HG02623 (cell line): ENCODE results near the gene SYK.
"Not testable (repeated sequence)": the region's sequence is repeated elsewhere in the genome, so short reads cannot be mapped to it uniquely, and the experiment has no call there.

Source experiments
- ATAC-seq: cut with Tn5 transposase; IDR thresholded peaks from one replicate; pipeline ENCODE4 v1.9.1; 2021; ENCODE audit warnings: moderate library complexity; ENCODE audit not compliant: unreplicated experiment

The SYK gene

DNA sequence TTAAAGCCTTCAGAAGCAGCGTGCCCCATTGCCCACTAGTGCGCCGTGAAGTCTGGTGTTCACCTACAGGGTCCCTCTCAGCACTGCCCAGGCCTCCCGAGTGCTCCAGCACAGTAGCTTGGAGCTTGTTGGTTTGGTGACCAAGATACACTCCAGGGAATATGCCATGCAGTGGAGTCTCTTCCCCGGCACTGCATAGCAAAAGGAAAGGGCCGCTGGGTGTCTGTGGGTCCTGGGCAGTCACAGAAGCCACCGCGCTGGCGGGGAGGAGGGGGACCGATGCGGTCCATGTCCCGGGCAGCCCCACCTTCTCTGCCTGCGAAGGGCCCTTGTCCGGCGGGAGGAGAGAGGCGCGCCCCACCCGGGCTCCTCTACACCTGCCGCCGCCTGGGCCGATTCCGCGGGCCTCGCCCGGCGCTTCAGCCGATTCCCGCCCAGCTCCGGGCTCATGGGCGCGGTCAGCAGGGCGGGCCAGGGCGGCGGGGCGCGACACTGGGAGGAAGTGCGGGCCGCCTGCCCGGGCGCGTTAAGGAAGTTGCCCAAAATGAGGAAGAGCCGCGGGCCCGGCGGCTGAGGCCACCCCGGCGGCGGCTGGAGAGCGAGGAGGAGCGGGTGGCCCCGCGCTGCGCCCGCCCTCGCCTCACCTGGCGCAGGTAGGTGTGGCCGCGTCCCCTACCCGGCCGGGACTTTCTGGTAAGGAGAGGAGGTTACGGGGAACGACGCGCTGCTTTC is at the start of gene SYK:
Gene SYK (plus strand): TSS at position 579 of the 732 bp plus-strand sequence. CDS start 42,080 bp downstream, outside the sequence.
- no peak for ATAC-seq

DNA sequence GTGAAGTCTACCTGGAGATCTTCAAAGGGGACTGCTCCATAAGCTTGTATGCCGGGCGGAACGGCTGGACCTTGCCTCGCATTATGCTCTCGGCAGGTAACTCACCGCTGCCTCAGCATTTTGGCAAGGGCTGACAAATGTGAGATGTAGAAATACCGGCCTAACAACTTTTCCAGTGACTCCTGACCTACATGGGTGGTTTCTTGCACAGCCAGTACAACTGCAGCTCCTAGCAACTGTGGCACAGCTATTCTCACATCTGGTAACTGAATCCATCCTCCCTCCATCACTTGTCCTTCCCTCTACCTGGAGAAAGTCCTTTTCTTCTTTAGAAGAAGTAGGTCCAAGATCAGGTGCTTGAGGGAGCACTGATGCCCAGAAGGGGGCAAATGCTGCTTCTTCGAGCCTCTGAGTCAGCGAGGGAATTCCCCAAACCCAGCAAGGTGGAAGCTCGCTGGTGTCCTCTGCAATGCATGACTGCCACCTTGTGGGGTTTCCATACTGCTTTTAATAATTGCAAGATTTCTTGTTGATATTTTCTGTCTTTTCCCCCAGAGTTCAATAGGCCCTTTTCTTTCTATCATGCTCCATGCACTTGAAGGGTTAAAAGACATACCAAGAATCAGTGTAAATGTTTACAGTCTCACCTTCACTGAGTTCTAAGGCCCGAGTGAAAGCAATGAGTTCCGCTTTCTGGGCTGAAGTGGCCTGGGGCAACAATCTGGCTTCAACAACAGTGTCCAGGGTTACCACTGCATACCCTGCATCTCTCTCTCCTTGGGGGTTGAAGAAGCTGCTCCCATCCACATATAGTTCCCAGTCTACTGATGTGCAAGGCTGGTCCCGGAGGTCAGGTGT is 45.9 kb upstream of the SYK start:
- ATAC-seq: not testable (repeated sequence)

DNA sequence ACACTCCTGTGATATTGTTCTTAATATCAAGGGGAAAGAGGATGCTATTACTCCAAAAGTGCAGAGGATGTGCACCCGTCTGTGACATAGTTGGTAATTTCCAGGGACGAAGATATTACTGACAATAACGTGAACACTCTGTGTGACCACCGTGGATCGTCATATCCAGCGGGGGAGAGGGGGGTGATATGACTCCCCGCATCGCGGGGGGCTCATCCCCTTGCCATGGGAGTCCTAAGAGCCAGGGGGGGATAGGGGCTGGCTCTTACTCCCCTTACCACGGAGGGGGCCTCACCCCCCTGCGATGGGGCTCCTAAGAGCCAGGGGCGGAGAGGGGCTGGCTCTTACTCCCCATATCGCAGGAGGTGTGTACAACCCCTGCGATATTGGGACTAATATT is 41.0 kb upstream of the SYK start:
- ATAC-seq: not testable (repeated sequence)

DNA sequence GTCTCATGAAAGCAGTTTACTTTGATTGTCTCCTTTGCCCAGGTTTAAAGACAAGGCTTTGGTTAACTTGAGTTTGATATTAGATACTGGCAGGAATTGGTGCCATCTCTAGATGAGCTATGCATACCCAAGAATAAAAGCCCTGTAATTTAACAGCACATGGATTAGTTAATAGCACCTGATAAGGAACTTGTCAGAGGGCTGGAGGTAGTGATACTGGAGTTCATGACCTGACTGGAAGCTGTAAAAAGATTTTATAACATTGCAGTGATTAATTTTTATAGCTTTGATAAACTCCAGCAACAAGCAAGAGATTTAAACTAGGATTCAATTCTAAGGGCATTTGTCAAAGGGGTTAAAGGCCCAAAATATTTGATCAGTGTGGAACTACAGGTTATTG is 34.9 kb upstream of the SYK start:
- ATAC-seq: no peak

DNA sequence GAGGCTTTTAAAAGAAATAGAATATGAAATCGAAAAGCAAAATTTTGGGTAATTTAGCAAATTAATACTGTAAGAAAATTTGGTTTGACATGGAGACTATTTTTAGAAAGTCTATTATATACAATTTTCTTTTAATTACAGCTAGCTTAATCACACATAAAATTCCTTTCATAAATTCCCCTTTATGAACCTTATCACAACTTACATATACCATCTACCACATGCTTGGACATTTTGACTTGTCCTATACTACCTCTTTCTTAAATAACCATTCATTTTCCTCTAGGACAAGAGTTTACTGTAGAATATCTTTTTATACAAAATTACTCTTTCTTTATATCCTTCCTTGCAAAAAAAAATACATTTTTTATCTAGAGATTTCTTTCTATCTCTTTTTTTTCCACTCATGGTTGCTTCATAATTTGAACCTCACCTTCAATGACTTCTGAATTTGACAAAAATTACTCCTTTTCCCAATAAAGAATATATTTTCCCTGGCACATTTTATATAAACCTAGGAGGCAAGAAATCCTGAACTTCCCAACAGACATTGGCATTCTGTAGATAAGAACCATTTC is 34.0 kb upstream of the SYK start:
- no peak for ATAC-seq

DNA sequence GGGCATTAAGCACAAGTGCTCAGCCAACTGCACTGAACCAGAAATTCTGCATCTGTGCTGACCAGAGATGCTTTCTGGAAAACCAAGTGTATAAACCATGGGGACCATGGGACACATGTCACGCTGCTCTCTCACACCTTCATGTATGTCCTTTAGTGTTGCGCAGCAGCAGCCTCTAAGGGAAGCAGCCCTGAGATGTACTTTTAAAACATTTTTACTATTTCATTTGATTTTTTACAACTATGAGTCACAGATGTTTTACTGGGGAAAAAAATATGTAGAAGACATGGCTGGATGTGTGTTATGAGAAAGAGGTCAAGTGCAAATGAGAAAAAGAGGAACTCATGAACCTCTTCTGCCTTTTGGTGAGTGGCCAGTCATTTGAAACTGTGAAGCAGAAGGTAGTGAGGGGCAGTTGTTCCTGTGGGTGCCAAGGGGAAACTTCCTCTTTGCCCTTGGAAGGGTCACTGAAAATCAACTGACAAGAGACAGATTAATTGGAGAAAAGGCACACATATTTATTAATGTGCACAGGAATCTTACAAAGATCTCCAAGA is 31.4 kb upstream of the SYK start:
- peak; percentile 28 for ATAC-seq

DNA sequence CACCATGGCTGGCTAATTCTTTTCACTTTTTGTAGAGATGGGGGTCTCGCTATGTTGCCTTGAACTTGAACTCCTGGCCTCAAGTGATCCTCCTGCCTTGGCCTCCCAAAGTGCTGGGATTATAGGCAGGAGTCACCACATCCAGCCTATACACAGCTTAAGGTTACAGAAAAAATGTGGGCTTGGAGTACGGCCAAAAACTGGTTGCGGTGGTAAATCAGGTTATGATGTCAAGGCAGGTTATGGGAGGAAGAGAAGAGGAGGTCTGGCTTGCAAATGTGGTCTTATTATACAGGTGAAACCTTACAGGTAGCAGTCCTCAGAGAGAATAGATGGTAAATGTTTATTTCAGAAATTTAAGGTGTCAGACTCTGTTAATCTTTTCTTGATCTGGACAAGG is 30.7 kb upstream of the SYK start:
- no peak for ATAC-seq

DNA sequence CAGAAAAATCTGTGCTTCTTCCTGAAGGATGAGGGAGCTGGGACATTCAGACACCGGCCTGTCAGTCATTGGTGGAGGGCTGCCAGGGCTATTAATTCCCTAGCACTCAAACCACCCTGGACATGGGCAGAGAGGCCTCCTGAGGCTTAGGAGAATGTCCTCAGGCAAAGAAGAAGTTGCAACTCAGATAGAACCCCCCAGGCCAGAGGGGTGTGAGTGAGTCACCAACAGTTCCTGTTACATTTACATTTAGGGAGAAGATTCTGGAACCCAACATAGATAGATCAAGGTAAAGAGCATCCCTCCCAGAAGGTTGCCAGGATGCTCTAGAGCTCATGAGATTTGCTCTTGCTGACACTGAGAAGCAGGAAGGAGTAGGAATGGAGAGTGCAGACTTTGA is 29.2 kb upstream of the SYK start:
- ATAC-seq: no peak

DNA sequence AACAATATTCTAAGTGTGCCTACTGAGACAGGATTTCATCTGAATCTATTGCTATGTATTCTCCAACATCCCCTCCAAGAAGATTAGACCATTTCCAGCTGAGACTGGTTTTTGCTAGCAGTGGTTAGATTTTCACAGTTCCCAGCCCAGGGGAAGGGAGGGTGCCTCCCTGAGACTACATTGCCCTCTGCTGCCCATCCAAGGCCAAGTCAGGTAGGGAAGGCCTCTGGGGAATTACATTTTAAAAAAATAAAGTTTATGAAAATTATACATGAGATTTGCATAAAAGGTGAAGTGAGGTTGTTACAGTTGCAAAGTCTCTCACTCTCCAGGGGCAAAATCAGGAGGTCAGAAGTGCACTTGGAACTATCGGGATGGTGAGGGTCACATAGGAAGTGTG is 28.0 kb upstream of the SYK start:
- no peak for ATAC-seq

DNA sequence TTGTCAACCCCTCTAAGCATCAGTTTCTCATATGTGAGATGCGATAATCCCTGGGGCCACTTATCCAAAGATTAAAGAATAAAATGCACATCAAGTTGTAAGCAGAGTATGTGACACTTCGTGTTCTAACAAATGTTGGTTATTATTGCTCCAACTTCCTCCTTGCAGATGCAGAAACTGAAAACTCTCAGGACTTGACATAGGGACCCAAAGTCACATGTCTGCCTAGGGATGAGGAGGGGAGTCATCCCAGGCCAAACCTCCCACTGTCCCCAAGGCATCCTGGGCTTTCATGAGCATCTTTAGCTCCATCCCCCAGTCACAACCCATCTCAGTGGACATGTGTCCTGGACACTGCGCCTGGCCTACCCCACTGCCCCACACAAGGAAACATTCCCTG is 27.5 kb upstream of the SYK start:
- ATAC-seq: no peak

DNA sequence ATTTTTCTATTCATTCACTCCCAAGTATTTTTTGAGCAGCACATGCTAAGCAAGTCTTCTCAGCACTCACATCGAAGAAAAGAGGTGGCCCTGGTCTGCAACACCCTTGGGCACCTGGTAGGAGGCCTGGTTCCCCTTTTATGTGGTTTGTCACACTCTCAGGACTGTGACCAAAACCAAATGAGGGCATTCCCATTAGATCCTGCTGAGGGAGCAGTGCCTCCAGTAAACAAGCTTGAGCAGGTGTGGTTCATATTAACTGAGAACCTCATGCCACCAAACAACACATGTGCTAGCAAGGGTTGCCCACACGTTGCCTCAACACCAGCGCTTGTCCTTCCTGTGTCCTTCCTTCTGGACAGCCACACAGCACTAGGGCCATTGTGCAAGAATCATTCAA is 26.9 kb upstream of the SYK start:
- peak; percentile 83 for ATAC-seq

DNA sequence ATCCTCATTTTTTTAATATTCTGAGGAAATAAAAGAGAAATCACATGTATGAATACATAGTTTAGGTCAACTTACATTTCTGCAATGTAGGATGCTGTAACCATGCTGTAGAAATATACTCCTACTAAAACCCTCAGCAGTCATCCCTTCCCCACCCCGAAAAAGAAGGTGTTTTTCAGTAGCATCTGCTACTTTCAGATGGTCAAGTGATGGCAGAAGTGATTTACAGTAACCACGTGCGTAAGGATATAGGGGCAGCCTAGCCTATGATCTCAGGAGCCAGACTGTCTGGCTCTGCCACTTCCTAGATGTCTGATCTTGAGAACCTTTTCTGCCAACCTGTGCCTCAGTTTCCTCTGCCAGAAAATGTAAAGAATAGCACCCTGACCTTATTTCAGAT is 26.0 kb upstream of the SYK start:
- ATAC-seq: no peak

DNA sequence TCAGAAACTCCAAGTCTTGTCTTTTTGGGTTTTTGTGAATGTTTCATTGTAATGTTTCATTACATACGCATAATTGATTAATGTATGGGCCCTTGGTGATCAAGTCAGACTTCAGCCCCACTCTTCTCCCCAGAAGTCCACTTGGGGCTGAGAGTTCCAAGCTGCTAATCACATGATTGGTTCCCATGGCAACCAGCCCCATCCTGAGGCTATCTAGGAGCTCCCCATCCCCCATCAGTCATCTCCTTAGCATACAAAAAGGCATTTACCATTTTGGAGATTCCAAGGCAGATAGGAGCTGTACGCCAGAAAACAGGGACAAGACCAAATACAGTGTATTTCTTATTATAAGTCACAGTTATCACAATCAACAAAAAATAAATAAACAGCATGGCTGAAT is 22.9 kb upstream of the SYK start:
- ATAC-seq: no peak

DNA sequence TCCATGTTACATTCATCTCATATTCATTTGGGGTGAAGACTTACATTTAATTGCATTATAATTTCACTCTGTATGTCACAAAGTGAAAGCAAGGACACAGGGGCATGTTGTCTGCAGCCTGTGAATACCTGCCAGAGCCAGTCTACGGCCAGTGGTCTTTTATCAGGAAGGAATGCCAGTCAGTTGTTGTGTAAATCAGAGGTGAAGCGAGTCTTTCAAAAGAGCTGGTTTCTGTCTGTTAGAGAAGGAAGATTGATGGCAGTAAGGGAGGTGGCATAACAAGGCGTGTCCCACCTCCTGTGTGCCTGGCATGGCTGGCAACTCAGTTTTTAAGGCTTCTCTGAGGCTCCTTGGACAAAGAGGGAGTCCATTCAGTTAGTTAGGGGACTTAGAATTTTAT is 18.1 kb upstream of the SYK start:
- no peak for ATAC-seq

DNA sequence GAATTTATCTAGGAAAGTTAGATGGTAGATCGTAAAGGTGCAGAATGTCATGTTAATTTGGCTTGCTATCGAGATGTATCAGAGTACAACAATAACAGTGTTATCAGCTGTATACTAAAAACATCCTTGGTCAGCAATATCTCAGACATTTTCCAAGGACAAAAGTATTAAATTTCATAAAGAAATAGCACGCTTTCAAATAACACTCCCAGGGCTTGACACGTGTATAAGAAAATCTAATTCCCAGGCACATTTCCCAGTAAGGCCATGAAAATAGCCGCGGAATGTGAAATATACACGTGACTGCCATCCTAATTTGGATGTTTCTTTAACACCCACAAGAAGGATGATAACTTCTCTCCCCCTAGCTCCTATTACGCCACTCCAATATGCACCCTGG is 17.7 kb upstream of the SYK start:
- no peak for ATAC-seq

DNA sequence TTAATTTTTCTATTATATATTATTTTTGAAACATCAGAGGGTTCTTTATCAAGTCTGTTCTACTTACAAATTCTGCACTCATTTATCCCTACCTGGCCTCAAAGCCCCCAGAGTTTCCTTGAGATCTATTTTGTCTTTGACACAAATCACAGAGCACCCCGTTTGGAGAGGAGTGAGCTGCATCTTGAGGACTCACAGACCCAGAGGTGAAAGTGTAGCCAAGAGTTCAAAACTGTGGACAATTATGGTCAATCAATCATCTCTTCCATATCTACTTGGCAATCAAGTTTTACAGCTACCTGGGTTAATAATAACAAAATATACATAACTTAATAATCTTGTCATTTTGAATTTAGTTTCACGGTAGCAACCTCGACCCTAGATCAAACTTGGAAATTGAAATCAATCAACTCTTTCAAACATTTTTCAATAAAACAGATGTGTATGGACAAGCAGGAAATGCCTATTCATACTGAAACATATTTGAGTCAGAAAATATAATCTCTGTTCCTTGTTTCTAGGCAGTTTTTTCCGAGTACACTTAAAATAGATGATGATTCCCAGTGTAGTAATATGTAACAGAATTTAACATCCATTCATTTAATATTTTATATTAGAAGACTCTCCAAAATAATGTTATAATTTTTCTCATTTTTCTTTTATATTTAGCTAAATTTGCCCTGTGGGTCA is 13.7 kb upstream of the SYK start:
- ATAC-seq: no peak

DNA sequence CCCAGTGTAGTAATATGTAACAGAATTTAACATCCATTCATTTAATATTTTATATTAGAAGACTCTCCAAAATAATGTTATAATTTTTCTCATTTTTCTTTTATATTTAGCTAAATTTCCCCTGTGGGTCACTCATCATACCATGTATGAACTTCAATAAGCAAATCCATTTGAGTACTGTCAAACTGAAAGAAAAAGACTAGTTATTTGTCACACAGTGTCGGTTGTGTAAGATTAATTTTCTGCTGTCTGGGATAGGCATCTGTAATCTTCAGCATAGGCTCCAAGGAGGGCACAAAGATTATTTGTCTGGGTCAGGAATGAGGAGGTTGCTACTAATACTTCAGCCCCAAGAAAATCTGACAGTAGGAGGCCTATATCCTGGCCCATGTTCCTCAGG is 13.1 kb upstream of the SYK start:
- not testable (repeated sequence) for ATAC-seq

DNA sequence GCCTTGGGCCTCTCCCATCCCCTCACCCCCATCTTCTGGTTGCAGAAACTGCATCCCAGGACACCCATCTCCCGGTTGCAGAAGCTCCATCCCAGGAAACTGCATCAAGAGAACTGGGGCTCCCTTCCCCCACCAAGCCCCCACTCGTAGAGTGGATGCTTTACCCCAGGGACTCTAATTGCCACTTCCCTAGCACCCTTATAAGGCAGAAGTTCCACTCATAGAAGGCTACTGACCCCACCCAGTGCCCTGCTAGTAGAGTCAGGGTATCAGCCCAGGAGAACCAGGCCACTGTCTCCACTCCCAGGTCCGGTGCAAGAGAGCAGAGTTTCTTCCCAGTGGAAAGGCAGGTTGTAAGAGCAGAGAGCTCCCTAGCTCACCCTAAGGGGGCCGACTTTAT is 12.2 kb upstream of the SYK start:
- ATAC-seq: no peak

DNA sequence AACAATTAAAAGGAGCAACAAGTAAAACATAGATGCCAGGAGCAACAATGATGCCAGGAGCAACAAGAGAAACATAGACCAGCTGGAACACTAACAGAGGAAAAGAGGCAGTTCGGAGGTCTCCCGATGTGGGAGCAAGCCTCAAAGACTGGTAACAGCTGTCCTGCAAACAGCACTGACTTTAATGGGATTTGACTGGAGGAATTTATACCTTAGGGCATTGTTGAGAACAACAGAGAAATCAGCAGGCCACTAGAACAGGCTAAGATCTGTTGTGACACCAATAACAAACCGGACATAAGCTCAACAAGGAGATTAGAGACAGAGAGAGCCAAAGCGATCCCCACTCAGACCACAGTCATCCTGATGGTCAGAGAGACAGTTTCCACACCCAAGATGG is 11.8 kb upstream of the SYK start:
- no peak for ATAC-seq

DNA sequence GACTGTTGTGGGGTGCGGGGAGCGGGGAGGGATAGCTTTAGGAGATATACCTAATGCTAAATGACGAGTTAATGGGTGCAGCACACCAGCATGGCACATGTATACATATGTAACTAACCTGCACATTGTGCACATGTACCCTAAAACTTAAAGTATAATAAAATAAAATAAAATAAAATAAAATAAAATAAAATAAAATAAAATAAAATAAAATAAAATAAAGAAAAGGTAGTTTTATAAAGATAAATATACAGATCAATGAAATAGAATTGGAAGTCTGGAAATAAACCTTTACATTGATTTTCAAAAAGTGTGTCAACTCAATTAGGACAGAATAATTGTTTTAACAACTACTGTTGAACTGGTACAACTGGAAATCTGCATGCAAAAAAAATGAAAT is 8.6 kb upstream of the SYK start:
- ATAC-seq: not testable (repeated sequence)

DNA sequence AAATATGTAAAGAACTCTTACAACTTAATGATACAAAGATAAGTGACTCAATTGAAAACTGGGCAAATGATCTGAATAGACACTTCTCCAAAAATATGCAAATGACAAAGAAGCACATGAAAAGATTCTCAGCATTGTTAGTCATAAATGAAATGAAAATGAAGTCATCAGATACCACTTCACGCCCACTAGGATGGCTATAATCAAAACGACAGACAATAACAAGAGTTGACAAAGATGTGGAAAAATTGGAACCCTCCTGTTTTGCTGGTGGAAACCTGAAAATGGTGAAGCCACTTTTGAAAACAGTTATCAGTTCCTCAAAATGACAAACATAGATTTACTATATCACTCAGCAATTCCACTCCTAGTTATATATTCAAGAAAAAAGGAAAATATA is 7.9 kb upstream of the SYK start:
- ATAC-seq: no peak
